HG03520 (cell line): ENCODE data around the gene NKAPL.
A peak's percentile ranks its signal among the peaks of the same experiment; 100 is the strongest.

Experiments
- ATAC-seq: cut with Tn5 transposase; IDR thresholded peaks from one replicate; pipeline ENCODE4 v1.9.1; 2021; ENCODE audit warnings: mild to moderate bottlenecking, moderate library complexity; ENCODE audit not compliant: unreplicated experiment

The NKAPL gene

GRCh38 chr6:28258877-28259777, at the start of gene NKAPL:
Gene NKAPL, plus strand, starts transcription at chr6:28259297. Its CDS starts 75 bp downstream, at chr6:28259372.
- no peak for ATAC-seq

GRCh38 chr6:28209753-28210535, 49.2 kb upstream of the NKAPL start:
- ATAC-seq = no peak

- no peak for ATAC-seq
Observed at GRCh38 chr6:28211840-28212509, 47.1 kb upstream of the NKAPL start.

- peak; percentile 47 for ATAC-seq
Observed at GRCh38 chr6:28212510-28213212, 46.4 kb upstream of the NKAPL start.

GRCh38 chr6:28213213-28213523, 45.9 kb upstream of the NKAPL start:
- no peak for ATAC-seq

- ATAC-seq = no peak
Observed at GRCh38 chr6:28215425-28215824, 43.7 kb upstream of the NKAPL start.

- no peak for ATAC-seq
Observed at GRCh38 chr6:28217890-28218289, 41.2 kb upstream of the NKAPL start.

GRCh38 chr6:28218312-28219248, 40.5 kb upstream of the NKAPL start:
- ATAC-seq = peak; percentile 50

GRCh38 chr6:28220257-28221133, 38.6 kb upstream of the NKAPL start:
- no peak for ATAC-seq

- ATAC-seq = no peak
Observed at GRCh38 chr6:28224131-28225055, 34.7 kb upstream of the NKAPL start.

- ATAC-seq = peak; percentile 82
Observed at GRCh38 chr6:28225056-28225834, 33.9 kb upstream of the NKAPL start, which contains the start of gene ZSCAN9. Gene ZSCAN9, plus strand, starts transcription at chr6:28225275. Its CDS starts 1,810 bp downstream, at chr6:28227085.

GRCh38 chr6:28226460-28226859, 32.6 kb upstream of the NKAPL start:
- no peak for ATAC-seq

- no peak for ATAC-seq
Observed at GRCh38 chr6:28232785-28233184, 26.3 kb upstream of the NKAPL start.

- ATAC-seq = no peak
Observed at GRCh38 chr6:28235912-28236452, 23.1 kb upstream of the NKAPL start.

- no peak for ATAC-seq
Observed at GRCh38 chr6:28239636-28240035, 19.5 kb upstream of the NKAPL start.

- ATAC-seq = no peak
Observed at GRCh38 chr6:28240471-28240870, 18.6 kb upstream of the NKAPL start.

GRCh38 chr6:28243946-28244345, 15.2 kb upstream of the NKAPL start:
- ATAC-seq = no peak
